ENCODE data around the gene DIO2. TPM values are rescaled to one million over a fixed set of nuclear protein-coding genes. Genes with fewer than 3 reads are reported as not detected.

The DIO2 gene
- total RNA-seq (2012; rRNA removed) (21.7 and 24.2 TPM in 2 replicates), polyA plus RNA-seq (2012; rRNA removed) (7.4 and 12.8 TPM in 2 replicates), Bru-seq, nascent RNA (percentile 54 among the genes with signal in this experiment), BruChase-seq, experiment 1, labeled RNA remaining after a 6-hour chase (percentile 57 among the genes with signal in this experiment), BruChase-seq, experiment 2, labeled RNA remaining after a 2-hour chase (percentile 68 among the genes with signal in this experiment)
- polyA plus RNA-seq (2012; cell fraction: cytosol; rRNA removed) = 5.7 and 7.4 TPM in 2 replicates
- 12.8 and 17.0 TPM in 2 replicates for polyA plus RNA-seq (2012; cell fraction: nucleus; rRNA removed; ENCODE audit: low replicate concordance)
- long read RNA-seq, full-length matches to known transcripts = 1 of 10 reads
- long read RNA-seq, partial matches to known transcripts = 0 of 10 reads
- long read RNA-seq, other reads (novel, unspliced or antisense) = 9 of 10 reads

- Histone ChIP-seq H3K27ac (ENCODE audit: insufficient read depth, low read length) (no peak within 1 kb of the TSS), H3K4me2 (ENCODE audit: low read depth, low read length) (peak within 1 kb of the TSS; percentile 95), H3K4ac (ENCODE audit: low read depth, low read length) (peak within 1 kb of the TSS; percentile 6; the same call in 1 of the 2 replicates), H3K9me1 (ENCODE audit: insufficient read depth, low read length) (no peaks in the 10 kb centered on the region), H3K9me3 (ENCODE audit: control insufficient read depth, insufficient read depth, low read length) (no peaks in the 10 kb centered on the region), H3K4me3 (ENCODE audit: insufficient read depth, low read depth, low read length) (peak within 1 kb of the TSS; percentile 35; the same call in 1 of the 2 replicates), H3K9ac (ENCODE audit: low read depth, low read length) (peak within 1 kb of the TSS; percentile 69), H4K91ac (ENCODE audit: insufficient read depth, low read depth, low read length) (peak within 1 kb of the TSS; percentile 9; the same call in 1 of the 2 replicates), H4K8ac (ENCODE audit: low read depth in 2 of 2, low read length in 2 of 2) (peak within 1 kb of the TSS; percentile 45 to 64; a peak in 3 of 4 replicates), H2BK20ac (ENCODE audit: low read depth, low read length) (peak within 1 kb of the TSS; percentile 0; the same call in 1 of the 2 replicates), H2AFZ (replicated peaks; ENCODE audit: low read length, poor library complexity) (peak within 1 kb of the TSS; percentile 26), H3K27me3 (ENCODE audit: control insufficient read depth, insufficient read depth, low read length) (no peaks in the 10 kb centered on the region), H2BK15ac (ENCODE audit: low read depth, low read length) (no peak within 1 kb of the TSS), H2BK5ac (ENCODE audit: low read depth, low read length, poor library complexity, severe bottlenecking) (no peak within 1 kb of the TSS), H4K20me1 (ENCODE audit: insufficient read depth, low read length) (no peaks in the 10 kb centered on the region), H2AK9ac (replicated peaks; ENCODE audit: low read depth, low read length, poor library complexity) (no peak within 1 kb of the TSS), H3K79me1 (ENCODE audit: low read depth in 1 of 2, low read length in 2 of 2) (no peaks in the 10 kb centered on the region), H2AK5ac (ENCODE audit: low read depth, low read length) (no peak within 1 kb of the TSS), H3K56ac (ENCODE audit: extremely low read depth, insufficient read depth, low read length) (peak within 1 kb of the TSS; percentile 56; the same call in 1 of the 2 replicates), H3K14ac (replicated peaks; ENCODE audit: low read depth, low read length) (no peak within 1 kb of the TSS), H2BK120ac (ENCODE audit: low read depth, low read length) (peak within 1 kb of the TSS; percentile 21), H4K5ac (ENCODE audit: low read depth, low read length) (peak within 1 kb of the TSS; percentile 75), H3K18ac (ENCODE audit: low read depth, low read length) (peak within 1 kb of the TSS; percentile 63; the same call in 1 of the 2 replicates), H3K23ac (ENCODE audit: low read depth, low read length) (no peak within 1 kb of the TSS), H3K36me3 (ENCODE audit: control insufficient read depth, insufficient read depth, low read length) (no peaks in the 10 kb centered on the region), H3K4me1 (ENCODE audit: control insufficient read depth, insufficient read depth, low read length) (peaks cover 4% of the 10 kb centered on the region)
- peak; percentile 31 for DNase-seq
- ChIA-PET CTCF (no interaction called here), POLR2A (ENCODE audit: unreplicated experiment) (interaction anchor here (0.6 kb wide), 1 partner anchor 157 kb away, joined by 8 read pairs; no protein-coding TSS in a partner anchor)
- WGBS, 2 experiments (ENCODE audit: extremely low coverage in 2 of 2, insufficient read length in 1 of 2) = no CpG with 5 or more reads among the region's 17 CpGs
- TF ChIP-seq RCOR1 (IDR thresholded peaks at IDR 0.05; ENCODE audit: insufficient replicate concordance, low read length) = no peak
- no peak for TF ChIP-seq RAD21 (IDR thresholded peaks at IDR 0.05; ENCODE audit: low read length)
- TF ChIP-seq POLR2A (IDR thresholded peaks at IDR 0.05; ENCODE audit: low read depth, low read length) = no peak
- no peak for TF ChIP-seq FOS (IDR thresholded peaks at IDR 0.05; ENCODE audit: low read depth, low read length)
- TF ChIP-seq SMC3 (IDR thresholded peaks at IDR 0.05; ENCODE audit: low read depth, low read length) = no peak
- TF ChIP-seq MAFK (IDR thresholded peaks at IDR 0.05; ENCODE audit: low read depth, low read length) = no peak
- no peak for TF ChIP-seq MAZ (IDR thresholded peaks at IDR 0.05; ENCODE audit: borderline replicate concordance, low read depth, low read length)
- peak; percentile 19; the same call in 1 of the 2 replicates for TF ChIP-seq USF2 (IDR thresholded peaks at IDR 0.05; ENCODE audit: low read depth, low read length)
- TF ChIP-seq CEBPB (IDR thresholded peaks at IDR 0.05; ENCODE audit: low read depth, low read length) = no peak
- ATAC-seq (ENCODE audit: low read depth) = peak; percentile 28
- intact Hi-C loops (cut with micrococcal nuclease) (loop anchor here (2.0 to 10.0 kb wide), 7 partner anchors 155 to 1197 kb away; no protein-coding TSS in a partner anchor), dilution Hi-C loops (cut with HindIII; ENCODE audit: low sequenced_read_pairs, unreplicated experiment) (no loop called here), in situ Hi-C loops (cut with MboI; ENCODE audit: low sequenced_read_pairs) (no loop called here)
- no TSS peak for BruUV-seq (replicated peaks)
These were observed at the start of gene DIO2 for GRCh38 chr14:80211153-80212022. Gene DIO2 (minus strand): TSS chr14:80211504. CDS start chr14:80211472, 32 bp downstream.
